Mesenchymal stem cell (in vitro differentiated cells and primary cell): ENCODE results near the gene KCTD7.
"Not testable (repeated sequence)": the region's sequence is repeated elsewhere in the genome, so short reads cannot be mapped to it uniquely, and the experiment has no call there.

Source experiments
- DNase-seq: peaks from one replicate; pipeline ENCODE4 v3.0.0-alpha.2; 2013
- H2AFZ ChIP-seq: one replicate; pipeline ENCODE4 v1.6.1; 2013; ENCODE audit warnings: low read depth, mild to moderate bottlenecking, control low read depth, inconsistent platforms, low read length, moderate library complexity
- H2AK5ac ChIP-seq: 2 replicates; pipeline ENCODE4 v1.6.1; 2013; ENCODE audit warnings: low read length, moderate library complexity, mild to moderate bottlenecking, inconsistent platforms; ENCODE audit not compliant: severe bottlenecking
- H2BK120ac ChIP-seq: one replicate; pipeline ENCODE4 v1.6.1; 2013; ENCODE audit warnings: low read depth, mild to moderate bottlenecking, inconsistent platforms, low read length, moderate library complexity
- H2BK12ac ChIP-seq, 2 experiments: one replicate each; pipeline ENCODE4 v1.6.1; 2013; ENCODE audit warnings: inconsistent platforms in 2 of 2, low read length in 2 of 2, mild to moderate bottlenecking in 2 of 2, moderate library complexity in 2 of 2, control low read depth in 1 of 2
- H2BK15ac ChIP-seq: one replicate; pipeline ENCODE4 v1.6.1; 2013; ENCODE audit warnings: mild to moderate bottlenecking, low read depth, inconsistent platforms; ENCODE audit not compliant: poor library complexity, severe bottlenecking
- H2BK5ac ChIP-seq: 2 replicates; pipeline ENCODE4 v1.6.1; 2013; ENCODE audit warnings: low read depth, mild to moderate bottlenecking, low read length, control low read depth, inconsistent platforms; ENCODE audit not compliant: poor library complexity, severe bottlenecking
- H3K14ac ChIP-seq, 2 experiments: one replicate each; pipeline ENCODE4 v1.6.1; 2013; ENCODE audit warnings: inconsistent platforms in 2 of 2, low read length in 2 of 2, control low read depth in 1 of 2, mild to moderate bottlenecking in 1 of 2, moderate library complexity in 1 of 2
- H3K18ac ChIP-seq, 2 experiments: one replicate each; pipeline ENCODE4 v1.6.1; 2013; ENCODE audit warnings: inconsistent platforms in 2 of 2, low read length in 2 of 2, control low read depth in 1 of 2, low read depth in 1 of 2, mild to moderate bottlenecking in 1 of 2
- H3K23ac ChIP-seq, 2 experiments: one replicate each; pipeline ENCODE4 v1.6.1; 2013; ENCODE audit warnings: inconsistent platforms in 2 of 2, low read length in 2 of 2, mild to moderate bottlenecking in 2 of 2, moderate library complexity in 2 of 2, control low read depth in 1 of 2
- H3K27ac ChIP-seq: 2 replicates; pipeline ENCODE4 v1.5.1; 2013; ENCODE audit warnings: mild to moderate bottlenecking, moderate library complexity, low read length, control low read depth, inconsistent platforms; ENCODE audit not compliant: poor library complexity, severe bottlenecking
- H3K27me3 ChIP-seq, 2 experiments: 2 replicates each; pipeline versions ENCODE4 v1.6.1 to v1.7.0; 2013; ENCODE audit warnings: low read length in 2 of 2, mild to moderate bottlenecking in 2 of 2, moderate library complexity in 2 of 2, control low read depth in 1 of 2, inconsistent platforms in 1 of 2; ENCODE audit not compliant: control insufficient read depth in 1 of 2, insufficient read depth in 1 of 2
- H3K36me3 ChIP-seq, 2 experiments: 2 replicates each; pipeline versions ENCODE4 v1.6.1 to v1.7.0; 2013; ENCODE audit warnings: low read length in 2 of 2, control low read depth in 1 of 2, inconsistent platforms in 1 of 2, low read depth in 1 of 2, mild to moderate bottlenecking in 1 of 2; ENCODE audit not compliant: insufficient read depth in 2 of 2, control insufficient read depth in 1 of 2
- H3K4ac ChIP-seq, 2 experiments: one replicate each; pipeline ENCODE4 v1.6.1; 2013; ENCODE audit warnings: inconsistent platforms in 2 of 2, low read length in 2 of 2, mild to moderate bottlenecking in 2 of 2, moderate library complexity in 2 of 2, control low read depth in 1 of 2, low read depth in 1 of 2
- H3K4me1 ChIP-seq: 2 replicates; pipeline ENCODE4 v1.6.1; 2013; ENCODE audit warnings: low read depth, low read length, control low read depth; ENCODE audit not compliant: control insufficient read depth, insufficient read depth
- H3K4me2 ChIP-seq: 2 replicates; pipeline ENCODE4 v1.6.1; 2013; ENCODE audit warnings: low read length, mild to moderate bottlenecking, inconsistent platforms; ENCODE audit not compliant: poor library complexity, severe bottlenecking
- H3K4me3 ChIP-seq, 2 experiments: 2 replicates each; pipeline versions ENCODE4 v1.5.1 to v1.7.0; 2013; ENCODE audit warnings: low read length in 2 of 2, mild to moderate bottlenecking in 2 of 2, control low read depth in 1 of 2, low read depth in 1 of 2; ENCODE audit not compliant: insufficient read depth in 1 of 2
- H3K79me1 ChIP-seq: replicated peaks from 2 replicates; pipeline ENCODE4 v1.6.1; 2013; ENCODE audit warnings: mild to moderate bottlenecking, control low read depth, low read length, inconsistent platforms; ENCODE audit not compliant: poor library complexity, severe bottlenecking
- H3K9ac ChIP-seq: 2 replicates; pipeline ENCODE4 v1.7.0; 2013; ENCODE audit warnings: mild to moderate bottlenecking, low read length, moderate library complexity
- H3K9me3 ChIP-seq: 2 replicates; pipeline ENCODE4 v1.7.0; 2013; ENCODE audit warnings: mild to moderate bottlenecking, low read length; ENCODE audit not compliant: control insufficient read depth
- H4K8ac ChIP-seq: one replicate; pipeline ENCODE4 v1.6.1; 2013; ENCODE audit warnings: inconsistent platforms, mild to moderate bottlenecking, low read length, moderate library complexity
- H4K91ac ChIP-seq: one replicate; pipeline ENCODE4 v1.6.1; 2013; ENCODE audit warnings: mild to moderate bottlenecking, low read length, inconsistent platforms
- WGBS: methylation state at CpG from one replicate; pipeline ENCODE4 v1.1.7; 2013; ENCODE audit warnings: mixed read lengths; 5-methylcytosine and 5-hydroxymethylcytosine counted together

Gene KCTD7

DNA sequence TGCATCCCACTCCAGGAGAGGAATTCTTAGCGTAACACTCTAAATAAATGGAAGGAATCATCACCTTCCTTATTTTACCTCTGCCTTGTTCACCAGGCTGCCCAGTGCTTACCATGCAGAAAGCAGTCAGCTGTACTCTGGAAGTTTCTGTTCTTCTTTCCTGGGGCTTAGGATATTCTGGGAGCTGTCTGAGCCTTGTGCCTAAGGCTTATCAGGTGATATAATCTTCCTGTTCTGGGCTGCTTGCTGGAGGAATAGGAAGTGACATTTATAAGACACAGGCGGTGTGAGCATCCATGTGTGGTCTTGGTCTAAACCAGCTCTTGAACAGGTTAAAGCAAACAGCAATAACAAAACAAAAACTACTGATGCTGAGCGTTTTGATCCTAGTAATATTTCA lies 13.5 kb downstream of the KCTD7 start:
- Histone ChIP-seq H3K4ac (no peak overlapping the region), H3K18ac (no peak overlapping the region), H3K4me3 (no peak overlapping the region), H2BK5ac (no peak overlapping the region), H3K4me1 (no peaks in the 10 kb centered on the region), H3K9me3 (no peaks in the 10 kb centered on the region), H4K91ac (no peak overlapping the region), H3K36me3 (peaks cover 47 to 94% of the 10 kb centered on the region in 2 experiments), H3K27ac (no peak overlapping the region), H3K4me2 (no peak overlapping the region), H3K14ac (no peak overlapping the region), H3K23ac (no peak overlapping the region), H3K27me3 (no peaks in the 10 kb centered on the region), H3K79me1 (peaks cover 26% of the 10 kb centered on the region), H2AFZ (no peak overlapping the region), H2AK5ac (no peak overlapping the region), H4K8ac (no peak overlapping the region), H2BK15ac (no peak overlapping the region), H2BK120ac (no peak overlapping the region), H2BK12ac (no peak overlapping the region), H3K9ac (no peak overlapping the region)
- 100% methylated on average over 3 of the region's 3 CpGs for WGBS
- no peak for DNase-seq

DNA sequence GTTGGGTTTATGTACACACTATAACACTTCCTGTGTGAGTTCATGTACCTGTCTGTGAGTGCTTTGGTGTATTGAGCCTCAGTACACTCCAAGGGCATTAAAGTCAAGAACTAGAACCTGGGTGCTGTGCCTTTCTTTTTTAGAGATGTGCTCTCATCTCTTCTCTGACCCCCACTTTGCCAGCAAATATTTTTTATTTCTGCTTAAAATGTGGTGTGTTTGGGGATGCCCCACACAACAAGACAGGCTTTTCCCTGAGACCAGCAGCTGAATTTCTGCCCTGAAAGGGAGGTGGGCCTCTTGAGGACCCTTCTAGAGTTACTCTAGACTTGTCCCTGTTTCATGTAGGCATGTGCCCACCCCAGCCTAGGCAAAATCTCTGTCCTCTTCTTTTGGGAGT lies 14.3 kb downstream of the KCTD7 start:
- H3K9ac ChIP-seq: no peak overlapping the region
- H2AK5ac ChIP-seq: no peak overlapping the region
- H3K4me1 ChIP-seq: no peaks in the 10 kb centered on the region
- no peak overlapping the region for H4K8ac ChIP-seq
- H3K9me3 ChIP-seq: no peaks in the 10 kb centered on the region
- H2BK5ac ChIP-seq: peak overlapping the region; percentile 12
- no peak overlapping the region for H4K91ac ChIP-seq
- H2BK12ac ChIP-seq: no peak overlapping the region
- H2AFZ ChIP-seq: no peak overlapping the region
- H2BK120ac ChIP-seq: no peak overlapping the region
- H3K4me2 ChIP-seq: no peak overlapping the region
- H3K18ac ChIP-seq: no peak overlapping the region
- H3K27me3 ChIP-seq: no peaks in the 10 kb centered on the region
- H3K36me3 ChIP-seq: peaks cover 49 to 94% of the 10 kb centered on the region in 2 experiments
- no peak overlapping the region for H3K27ac ChIP-seq
- H3K23ac ChIP-seq: no peak overlapping the region
- no peak for DNase-seq
- H2BK15ac ChIP-seq: no peak overlapping the region
- no peak overlapping the region for H3K4me3 ChIP-seq
- H3K4ac ChIP-seq: no peak overlapping the region
- H3K79me1 ChIP-seq: peaks cover 25% of the 10 kb centered on the region
- no peak overlapping the region for H3K14ac ChIP-seq

DNA sequence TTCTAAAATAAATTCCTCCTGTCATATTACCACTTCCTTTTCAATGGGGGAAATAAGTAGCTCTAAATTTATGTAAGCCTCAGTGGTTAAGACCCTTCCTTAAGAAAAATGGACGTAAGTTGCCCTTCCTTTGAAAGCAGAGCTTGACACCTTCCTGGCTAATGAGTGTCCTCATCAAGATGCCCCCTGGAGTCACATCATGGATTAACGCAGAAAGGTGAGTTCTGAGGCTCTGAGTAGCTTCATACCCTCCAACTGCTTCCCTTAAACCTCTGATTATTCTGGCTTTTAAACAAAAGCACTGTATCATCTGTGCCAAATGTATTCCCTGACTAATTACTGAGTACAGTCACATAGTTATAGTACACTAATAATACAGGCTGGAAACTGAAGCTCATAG lies 14.7 kb downstream of the KCTD7 start:
- Histone ChIP-seq H4K91ac (no peak overlapping the region), H3K23ac (no peak overlapping the region), H2BK120ac (no peak overlapping the region), H3K4ac (no peak overlapping the region), H4K8ac (no peak overlapping the region), H2BK12ac (no peak overlapping the region), H3K27me3 (no peaks in the 10 kb centered on the region), H3K14ac (no peak overlapping the region), H2BK5ac (peak overlapping the region; percentile 12), H3K4me3 (no peak overlapping the region), H2AK5ac (no peak overlapping the region), H3K9me3 (no peaks in the 10 kb centered on the region), H3K4me2 (no peak overlapping the region), H2BK15ac (no peak overlapping the region), H3K9ac (no peak overlapping the region), H3K36me3 (peaks cover 44 to 94% of the 10 kb centered on the region in 2 experiments), H3K18ac (no peak overlapping the region), H3K79me1 (peaks cover 21% of the 10 kb centered on the region), H3K4me1 (no peaks in the 10 kb centered on the region), H2AFZ (no peak overlapping the region), H3K27ac (no peak overlapping the region)
- no peak for DNase-seq
- 94% methylated on average over 2 of the region's 2 CpGs for WGBS

DNA sequence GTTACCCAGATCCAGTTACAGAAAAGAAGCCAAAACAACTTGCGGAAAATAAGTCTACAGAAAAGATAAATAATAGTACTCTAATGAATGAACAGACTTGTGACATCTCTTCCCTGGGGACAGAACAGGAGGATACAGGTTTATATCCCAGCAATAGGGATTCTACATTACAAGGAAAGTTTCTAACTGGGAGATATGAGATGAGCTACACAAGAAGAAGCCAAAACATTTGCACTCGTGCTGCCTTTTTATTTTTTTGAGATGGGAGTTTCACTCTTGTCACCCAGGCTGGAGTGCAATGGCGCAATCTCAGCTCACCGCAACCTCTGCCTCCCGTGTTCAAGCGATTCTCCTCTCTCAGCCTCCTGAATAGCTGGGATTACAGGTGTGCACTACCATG lies 22.3 kb downstream of the KCTD7 start:
- not testable (repeated sequence) for H3K4me3 ChIP-seq, H4K8ac ChIP-seq, H3K9me3 ChIP-seq, H4K91ac ChIP-seq, H3K27ac ChIP-seq, H3K18ac ChIP-seq, H3K23ac ChIP-seq, H2BK120ac ChIP-seq, H3K14ac ChIP-seq, H3K9ac ChIP-seq, H3K79me1 ChIP-seq, H2BK5ac ChIP-seq, H3K27me3 ChIP-seq, H2AFZ ChIP-seq, H3K4me2 ChIP-seq, DNase-seq, H3K4me1 ChIP-seq, H2BK15ac ChIP-seq, H3K4ac ChIP-seq, H2AK5ac ChIP-seq, H2BK12ac ChIP-seq
- WGBS: 87% methylated on average over 5 of the region's 6 CpGs
- H3K36me3 ChIP-seq: peaks cover 8 to 26% of the 10 kb centered on the region in 2 experiments
